ENCODE data around the gene TBCB. TPM values are rescaled to one million over a fixed set of nuclear protein-coding genes. Genes with fewer than 3 reads are reported as not detected.

Gene TBCB
- total RNA-seq, 5 donors from 2014 or later (not counting 1 experiment from before 2014, with no cell fraction given) = 111 to 179 (median 150) TPM

DNA sequence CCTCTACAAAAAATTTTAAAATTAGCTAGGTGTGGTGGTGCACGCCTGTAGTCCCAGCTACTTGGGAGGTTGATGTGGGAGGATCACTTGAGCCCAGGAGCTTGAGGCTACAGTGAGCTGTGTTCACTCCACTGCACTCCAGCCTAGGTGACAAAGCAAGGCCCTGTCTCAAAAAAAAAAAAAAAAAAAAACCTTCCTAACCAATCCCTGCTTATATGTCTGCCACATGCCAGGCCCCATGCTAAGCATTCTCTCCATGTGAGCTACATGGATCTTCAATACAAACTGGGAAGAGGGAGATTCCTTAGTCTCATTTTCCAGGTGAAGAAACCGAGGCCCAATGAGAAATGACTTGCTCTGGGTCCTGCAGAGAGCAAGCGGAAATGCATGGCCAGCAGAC lies 6.6 kb upstream of the TBCB start:
- Histone ChIP-seq H3K4me1 (ENCODE audit: control insufficient read depth in 1 of 2, extremely low read depth in 1 of 2, insufficient read depth in 2 of 2, low read length in 2 of 2) (peaks cover 0 to 11% of the 10 kb centered on the region in 2 experiments), H3K36me3 (ENCODE audit: control insufficient read depth in 2 of 2, extremely low read depth in 1 of 2, insufficient read depth in 1 of 2, low read length in 1 of 2) (peaks cover 4 to 22% of the 10 kb centered on the region in 2 donors), H3K27me3 (replicated peaks in 1 of 2; ENCODE audit: control insufficient read depth in 2 of 2, extremely low read depth in 1 of 2, insufficient read depth in 2 of 2, low read length in 1 of 2) (no peaks in the 10 kb centered on the region), H3K4me3 (ENCODE audit: control insufficient read depth in 1 of 2, extremely low read depth in 1 of 2, low read length in 1 of 2) (no peak overlapping the region), H3K9me3 (no peaks in the 10 kb centered on the region), H3K27ac (ENCODE audit: low read length) (no peak overlapping the region)
- ChIA-PET CTCF (no interaction called here), POLR2A (no interaction called here)
- Mint-ChIP-seq H3K36me3 (peaks cover 17% of the 10 kb centered on the region), H3K9me3 (no peaks in the 10 kb centered on the region), H3K27ac (no peak overlapping the region), H3K4me3 (no peak overlapping the region), H3K4me1 (peaks cover 9 to 12% (median 10%) of the 10 kb centered on the region in 3 donors), H3K27me3 (no peaks in the 10 kb centered on the region)
- DNase-seq = no peak
- WGBS (ENCODE audit: insufficient coverage) = 92% methylated on average over 2 of the region's 3 CpGs
- ATAC-seq (replicated peaks in 1 of 4) = no peak

DNA sequence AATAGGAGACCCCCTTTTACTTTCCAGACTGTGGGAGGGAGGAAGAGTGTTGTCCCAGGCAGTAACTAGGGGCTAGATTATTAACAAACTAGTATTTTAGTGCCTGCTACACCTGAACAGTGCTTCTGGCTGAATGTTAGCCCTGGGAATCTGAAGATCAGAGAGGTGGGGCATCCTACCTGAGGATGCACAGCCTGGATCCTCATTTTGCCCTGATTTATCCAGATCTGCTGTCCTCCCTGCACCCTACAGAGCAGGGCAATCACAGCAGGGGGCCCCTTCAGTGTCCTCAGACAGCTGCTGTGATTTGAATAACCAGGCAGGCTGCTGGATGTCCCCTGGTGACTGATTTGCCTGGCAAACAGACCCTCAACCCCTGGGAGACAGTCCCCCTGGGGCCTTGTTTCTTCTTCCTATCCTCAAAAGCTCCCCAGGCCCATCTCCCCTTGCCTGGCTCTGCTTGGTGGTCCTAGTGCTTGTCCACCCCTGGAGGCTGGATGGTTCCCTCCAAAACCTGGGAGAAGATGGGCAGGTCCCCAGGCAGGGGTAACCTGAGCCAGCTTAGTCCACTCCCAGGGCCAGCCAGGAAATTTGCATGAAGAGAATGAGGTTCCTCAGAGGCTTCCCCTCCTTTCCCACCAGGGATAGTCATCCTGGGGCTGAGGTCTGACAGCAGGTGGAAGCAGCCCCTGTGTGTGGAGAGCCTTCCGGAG lies 4.6 kb upstream of the TBCB start, which contains the start of gene OVOL3:
Gene OVOL3 (plus strand): TSS at position 657 of the 713 bp plus-strand sequence. CDS start 60 bp downstream, outside the sequence.
- Mint-ChIP-seq H3K4me3 (peak within 1 kb of the TSS in 1 of 3 donors; percentile 90), H3K27ac (no peak within 1 kb of the TSS), H3K27me3 (no peaks in the 10 kb centered on the region), H3K36me3 (peaks cover 17% of the 10 kb centered on the region), H3K4me1 (peaks cover 24 to 26% (median 25%) of the 10 kb centered on the region in 3 donors), H3K9me3 (no peaks in the 10 kb centered on the region)
- Histone ChIP-seq H3K36me3 (ENCODE audit: control insufficient read depth in 2 of 2, extremely low read depth in 1 of 2, insufficient read depth in 1 of 2, low read length in 1 of 2) (peaks cover 4 to 22% of the 10 kb centered on the region in 2 donors), H3K9me3 (no peaks in the 10 kb centered on the region), H3K27me3 (replicated peaks in 1 of 2; ENCODE audit: control insufficient read depth in 2 of 2, extremely low read depth in 1 of 2, insufficient read depth in 2 of 2, low read length in 1 of 2) (no peaks in the 10 kb centered on the region), H3K4me1 (ENCODE audit: control insufficient read depth in 1 of 2, extremely low read depth in 1 of 2, insufficient read depth in 2 of 2, low read length in 2 of 2) (peaks cover 5 to 24% of the 10 kb centered on the region in 2 experiments), H3K4me3 (ENCODE audit: control insufficient read depth in 1 of 2, extremely low read depth in 1 of 2, low read length in 1 of 2) (no peak within 1 kb of the TSS), H3K27ac (ENCODE audit: low read length) (no peak within 1 kb of the TSS)
- DNase-seq (no peak), ATAC-seq (replicated peaks in 1 of 4) (no peak)
- ChIA-PET CTCF (interaction anchor here in 1 of 2 donors (0.6 kb wide), 1 partner anchor 19 kb away, joined by 9 read pairs; no protein-coding TSS in a partner anchor), POLR2A (no interaction called here)
- 100% methylated on average over 1 of the region's 1 CpG for WGBS (ENCODE audit: insufficient coverage)

DNA sequence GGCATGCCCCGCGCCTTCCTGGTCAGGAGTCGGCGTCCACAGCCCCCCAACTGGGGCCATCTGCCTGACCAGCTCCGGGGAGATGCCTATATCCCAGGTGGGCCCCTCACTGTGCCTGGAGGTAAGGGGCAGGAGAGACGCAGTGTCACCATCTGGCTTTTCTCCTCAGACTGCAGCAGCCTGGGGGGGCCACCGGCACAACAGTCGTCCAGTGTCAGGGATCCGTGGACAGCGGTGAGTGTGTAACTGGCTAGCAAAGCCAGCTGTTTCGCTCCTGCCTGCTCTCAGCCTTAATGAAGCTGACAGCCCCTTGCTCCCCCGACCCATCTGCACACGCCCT lies 4.1 kb upstream of the TBCB start:
- Histone ChIP-seq H3K4me1 (ENCODE audit: control insufficient read depth in 1 of 2, extremely low read depth in 1 of 2, insufficient read depth in 2 of 2, low read length in 2 of 2) (peaks cover 5 to 30% of the 10 kb centered on the region in 2 experiments), H3K27ac (ENCODE audit: low read length) (no peak overlapping the region), H3K36me3 (ENCODE audit: control insufficient read depth in 2 of 2, extremely low read depth in 1 of 2, insufficient read depth in 1 of 2, low read length in 1 of 2) (peaks cover 4 to 22% of the 10 kb centered on the region in 2 donors), H3K9me3 (no peaks in the 10 kb centered on the region), H3K27me3 (replicated peaks in 1 of 2; ENCODE audit: control insufficient read depth in 2 of 2, extremely low read depth in 1 of 2, insufficient read depth in 2 of 2, low read length in 1 of 2) (no peaks in the 10 kb centered on the region), H3K4me3 (ENCODE audit: control insufficient read depth in 1 of 2, extremely low read depth in 1 of 2, low read length in 1 of 2) (no peak overlapping the region)
- no peak for ATAC-seq (replicated peaks in 1 of 4)
- no peaks in the 10 kb centered on the region for H3K27me3 Mint-ChIP-seq
- DNase-seq = no peak
- no peak overlapping the region for H3K27ac Mint-ChIP-seq
- H3K36me3 Mint-ChIP-seq = peaks cover 17% of the 10 kb centered on the region
- H3K9me3 Mint-ChIP-seq = no peaks in the 10 kb centered on the region
- H3K4me3 Mint-ChIP-seq = no peak overlapping the region
- ChIA-PET POLR2A (no interaction called here), CTCF (interaction anchor here in 1 of 2 donors (0.6 kb wide), 2 partner anchors 18 to 30 kb away, joined by 3 to 9 read pairs; no protein-coding TSS in a partner anchor)
- WGBS (ENCODE audit: insufficient coverage) = over 99% methylated on average over 11 of the region's 13 CpGs
- peaks cover 27 to 31% (median 30%) of the 10 kb centered on the region in 3 donors for H3K4me1 Mint-ChIP-seq

GRCh38 chr19:36112678-36113077 lies 2.6 kb upstream of the TBCB start:
- Mint-ChIP-seq H3K4me1 (peaks cover 39 to 43% (median 41%) of the 10 kb centered on the region in 3 donors), H3K27ac (peak overlapping the region in 1 of 2 donors; percentile 58), H3K36me3 (peaks cover 22% of the 10 kb centered on the region), H3K9me3 (no peaks in the 10 kb centered on the region), H3K4me3 (peak overlapping the region; percentile 87 to 94 (median 90)), H3K27me3 (no peaks in the 10 kb centered on the region)
- CTCF ChIA-PET = no interaction called here
- no peaks in the 10 kb centered on the region for H3K27me3 ChIP-seq (replicated peaks in 1 of 2; ENCODE audit: control insufficient read depth in 2 of 2, extremely low read depth in 1 of 2, insufficient read depth in 2 of 2, low read length in 1 of 2)
- POLR2A ChIA-PET = no interaction called here
- H3K36me3 ChIP-seq (ENCODE audit: control insufficient read depth in 2 of 2, extremely low read depth in 1 of 2, insufficient read depth in 1 of 2, low read length in 1 of 2) = peaks cover 4 to 22% of the 10 kb centered on the region in 2 donors
- no peak overlapping the region for H3K27ac ChIP-seq (ENCODE audit: low read length)
- DNase-seq = no peak
- peaks cover 5 to 38% of the 10 kb centered on the region in 2 experiments for H3K4me1 ChIP-seq (ENCODE audit: control insufficient read depth in 1 of 2, extremely low read depth in 1 of 2, insufficient read depth in 2 of 2, low read length in 2 of 2)
- no peaks in the 10 kb centered on the region for H3K9me3 ChIP-seq
- H3K4me3 ChIP-seq (ENCODE audit: control insufficient read depth in 1 of 2, extremely low read depth in 1 of 2, low read length in 1 of 2) = no peak overlapping the region
- no peak for ATAC-seq (replicated peaks in 1 of 4)
- 96% methylated on average over 10 of the region's 10 CpGs for WGBS (ENCODE audit: insufficient coverage)

- WGBS (ENCODE audit: insufficient coverage) = 95% methylated on average over 34 of the region's 34 CpGs
- peaks cover 43 to 45% (median 43%) of the 10 kb centered on the region in 3 donors for H3K4me1 Mint-ChIP-seq
Observed at GRCh38 chr19:36113425-36113824, 1.8 kb upstream of the TBCB start.

GRCh38 chr19:36113894-36114720 lies 1.2 kb upstream of the TBCB start:
- Histone ChIP-seq H3K9me3 (no peaks in the 10 kb centered on the region), H3K36me3 (ENCODE audit: control insufficient read depth in 2 of 2, extremely low read depth in 1 of 2, insufficient read depth in 1 of 2, low read length in 1 of 2) (peaks cover 4 to 34% of the 10 kb centered on the region in 2 donors), H3K4me1 (ENCODE audit: control insufficient read depth in 1 of 2, extremely low read depth in 1 of 2, insufficient read depth in 2 of 2, low read length in 2 of 2) (peaks cover 5 to 38% of the 10 kb centered on the region in 2 experiments), H3K4me3 (ENCODE audit: control insufficient read depth in 1 of 2, extremely low read depth in 1 of 2, low read length in 1 of 2) (peak overlapping the region; percentile 61 to 94), H3K27ac (ENCODE audit: low read length) (peak overlapping the region; percentile 68), H3K27me3 (replicated peaks in 1 of 2; ENCODE audit: control insufficient read depth in 2 of 2, extremely low read depth in 1 of 2, insufficient read depth in 2 of 2, low read length in 1 of 2) (no peaks in the 10 kb centered on the region)
- Mint-ChIP-seq H3K27me3 (no peaks in the 10 kb centered on the region), H3K27ac (peak overlapping the region; percentile 96 to 97), H3K9me3 (no peaks in the 10 kb centered on the region), H3K4me3 (peak overlapping the region; percentile 87 to 94 (median 90)), H3K4me1 (peaks cover 43 to 47% (median 46%) of the 10 kb centered on the region in 3 donors), H3K36me3 (peaks cover 29% of the 10 kb centered on the region)
- DNase-seq = peak in 16 of 35 experiments; percentile 8 to 36 (median 18)
- ChIA-PET CTCF (no interaction called here), POLR2A (no interaction called here)
- 14% methylated on average over 43 of the region's 48 CpGs for WGBS (ENCODE audit: insufficient coverage)
- no peak for ATAC-seq (replicated peaks in 1 of 4)

More at GRCh38 chr19:36113425-36113824, 1.8 kb upstream of the TBCB start:
- Histone ChIP-seq H3K4me3 (ENCODE audit: control insufficient read depth in 1 of 2, extremely low read depth in 1 of 2, low read length in 1 of 2) (no peak overlapping the region), H3K9me3 (no peaks in the 10 kb centered on the region), H3K4me1 (ENCODE audit: control insufficient read depth in 1 of 2, extremely low read depth in 1 of 2, insufficient read depth in 2 of 2, low read length in 2 of 2) (peaks cover 5 to 38% of the 10 kb centered on the region in 2 experiments), H3K36me3 (ENCODE audit: control insufficient read depth in 2 of 2, extremely low read depth in 1 of 2, insufficient read depth in 1 of 2, low read length in 1 of 2) (peaks cover 4 to 27% of the 10 kb centered on the region in 2 donors), H3K27ac (ENCODE audit: low read length) (no peak overlapping the region), H3K27me3 (replicated peaks in 1 of 2; ENCODE audit: control insufficient read depth in 2 of 2, extremely low read depth in 1 of 2, insufficient read depth in 2 of 2, low read length in 1 of 2) (no peaks in the 10 kb centered on the region)
- ATAC-seq (replicated peaks in 1 of 4) (no peak), DNase-seq (no peak)
- CTCF ChIA-PET = no interaction called here
- H3K36me3 Mint-ChIP-seq = peaks cover 26% of the 10 kb centered on the region
- no peaks in the 10 kb centered on the region for H3K9me3 Mint-ChIP-seq
- H3K4me3 Mint-ChIP-seq = peak overlapping the region; percentile 87 to 94 (median 90)
- H3K27ac Mint-ChIP-seq = no peak overlapping the region
- POLR2A ChIA-PET = interaction anchor here in 1 of 2 donors (0.6 kb wide), 1 partner anchor 59 kb away, joined by 3 read pairs; the partner anchor contains the start of gene THAP8
- no peaks in the 10 kb centered on the region for H3K27me3 Mint-ChIP-seq
